ENCODE measurements around the gene FAM163B.

The FAM163B gene

DNA sequence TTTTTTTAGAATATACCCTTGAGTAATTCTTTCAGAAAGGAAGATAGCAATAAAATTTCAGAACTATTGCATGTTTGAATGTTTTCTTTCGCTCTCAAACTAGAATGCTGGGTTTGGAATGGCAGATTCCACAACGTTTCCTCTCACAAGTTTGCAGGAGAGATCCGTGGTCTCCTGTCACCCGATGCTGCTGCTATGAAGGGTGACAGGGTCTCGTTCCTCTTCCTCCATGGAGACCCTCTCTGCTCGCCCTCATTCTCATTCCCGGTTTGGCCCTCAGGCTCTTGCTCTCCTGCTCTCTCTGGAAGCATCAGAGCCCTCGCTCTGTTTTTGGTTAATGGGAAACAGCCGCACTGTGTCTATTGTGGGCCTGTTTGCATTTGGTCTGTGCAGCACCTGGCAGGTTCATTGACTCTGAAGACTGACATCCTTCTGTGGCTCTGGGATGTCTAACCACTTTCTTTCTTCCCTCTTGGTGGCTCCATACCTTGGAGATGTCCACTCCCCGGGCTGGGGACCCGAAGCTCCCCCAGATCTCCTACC, 12.6 kb upstream of the FAM163B start:
- peaks cover 4% of the 10 kb centered on the region for H3K36me3 Mint-ChIP-seq (ENCODE audit: insufficient read depth)
- H3K27ac Mint-ChIP-seq (ENCODE audit: low read depth): peak overlapping the region; percentile 70
- no peak overlapping the region for H3K4me3 Mint-ChIP-seq

DNA sequence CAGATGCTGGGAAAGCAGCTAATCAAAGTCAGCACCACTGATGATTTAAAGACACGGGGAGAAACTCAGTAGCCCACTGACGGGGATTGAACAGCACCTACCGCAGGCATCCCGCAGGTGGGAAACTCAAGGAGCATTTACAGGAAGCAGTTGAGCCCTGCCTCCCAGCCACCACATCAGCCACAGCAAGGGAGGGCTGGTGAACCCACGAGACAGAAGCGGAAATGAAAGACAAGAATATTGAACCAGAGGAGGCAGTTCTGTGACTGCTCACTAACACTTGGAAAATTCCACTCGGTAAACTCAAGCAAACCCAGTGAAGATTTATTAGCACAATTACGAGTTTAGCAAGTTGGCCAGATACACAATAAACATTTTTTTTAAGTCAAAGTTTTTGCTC, 10.6 kb upstream of the FAM163B start:
- DNase-seq (ENCODE audit: low spot score in 2 of 2) (peak in 1 of 2 donors; percentile 53), ATAC-seq (replicated peaks; ENCODE audit: extremely low read depth, poor library complexity, severe bottlenecking) (peak; percentile 94)
- peak overlapping the region; percentile 44 for H3K4me3 Mint-ChIP-seq
- peaks cover 29% of the 10 kb centered on the region for H3K4me1 Mint-ChIP-seq
- H3K9me3 Mint-ChIP-seq: no peaks in the 10 kb centered on the region
- H3K27ac Mint-ChIP-seq (ENCODE audit: low read depth): peak overlapping the region; percentile 5
- peaks cover 4% of the 10 kb centered on the region for H3K36me3 Mint-ChIP-seq (ENCODE audit: insufficient read depth)
- peaks cover 15% of the 10 kb centered on the region for H3K27me3 Mint-ChIP-seq

More for the DNA sequence above, 12.6 kb upstream of the FAM163B start:
- H3K4me1 Mint-ChIP-seq: peaks cover 29% of the 10 kb centered on the region
- H3K27me3 Mint-ChIP-seq: no peaks in the 10 kb centered on the region
- DNase-seq (ENCODE audit: low spot score in 2 of 2) (no peak), ATAC-seq (replicated peaks; ENCODE audit: extremely low read depth, poor library complexity, severe bottlenecking) (no peak)
- H3K9me3 Mint-ChIP-seq: peaks cover 9% of the 10 kb centered on the region

DNA sequence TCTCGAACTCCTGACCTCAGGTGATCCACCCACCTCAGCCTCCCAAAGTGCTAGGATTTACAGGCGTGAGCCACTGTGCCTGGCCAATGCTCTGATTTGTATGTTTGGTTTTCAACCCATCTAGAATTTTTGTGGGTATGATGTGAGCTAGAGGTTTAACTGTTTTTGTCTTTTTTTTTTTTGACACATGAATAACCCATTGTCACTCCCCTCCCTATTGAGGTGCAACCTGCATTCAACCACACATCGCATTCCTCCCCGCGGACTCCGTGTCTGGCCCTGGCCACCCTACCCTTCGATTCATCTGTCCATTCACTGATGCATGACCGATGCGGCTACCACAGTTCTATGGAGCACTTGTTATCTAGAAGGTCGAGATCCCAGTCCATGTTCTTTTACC, 9.5 kb upstream of the FAM163B start:
- H3K4me3 Mint-ChIP-seq: no peak overlapping the region
- DNase-seq (ENCODE audit: low spot score in 2 of 2) (no peak), ATAC-seq (replicated peaks; ENCODE audit: extremely low read depth, poor library complexity, severe bottlenecking) (no peak)
- peaks cover 29% of the 10 kb centered on the region for H3K4me1 Mint-ChIP-seq
- H3K36me3 Mint-ChIP-seq (ENCODE audit: insufficient read depth): peaks cover 4% of the 10 kb centered on the region
- H3K27ac Mint-ChIP-seq (ENCODE audit: low read depth): peak overlapping the region; percentile 7
- peaks cover 25% of the 10 kb centered on the region for H3K27me3 Mint-ChIP-seq
- H3K9me3 Mint-ChIP-seq: no peaks in the 10 kb centered on the region

DNA sequence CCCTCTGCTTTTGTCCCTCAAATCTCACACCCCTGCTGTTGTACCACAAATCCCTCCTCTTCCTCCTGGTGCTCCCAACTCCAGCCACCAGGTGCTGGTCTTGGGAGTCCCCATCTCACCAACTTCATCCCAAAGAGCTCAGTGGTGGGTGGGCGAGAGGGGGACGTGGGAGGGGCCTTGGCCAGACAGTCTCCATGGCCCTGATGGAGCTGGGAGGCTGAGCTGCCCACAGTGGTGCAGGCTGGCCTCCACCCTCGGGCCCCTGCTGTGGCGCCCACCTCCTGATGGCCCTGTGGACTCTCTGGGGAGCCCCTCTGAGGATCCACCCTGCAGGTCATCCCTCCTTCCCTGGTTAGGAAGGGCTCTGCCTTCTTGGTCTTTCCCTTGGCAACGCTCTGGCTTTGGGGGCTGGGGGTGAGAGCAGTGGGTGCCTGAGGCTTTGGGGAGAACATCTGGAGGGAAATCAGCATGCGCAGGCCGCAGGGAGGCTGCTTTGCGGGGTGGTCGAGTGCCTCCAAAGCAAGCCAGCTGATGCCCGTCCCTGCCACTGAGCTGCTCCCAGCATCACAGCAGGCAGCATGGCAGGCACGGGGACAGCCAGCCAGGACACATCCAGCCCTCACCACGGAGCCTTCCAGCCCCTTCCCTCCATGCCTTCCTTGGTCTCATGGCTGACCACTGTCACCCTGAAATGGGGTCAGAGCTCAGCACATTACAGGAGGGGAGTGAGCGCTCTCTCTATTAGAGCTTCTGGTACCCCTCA, 7.6 kb upstream of the FAM163B start:
- ATAC-seq (replicated peaks; ENCODE audit: extremely low read depth, poor library complexity, severe bottlenecking) (no peak), DNase-seq (ENCODE audit: low spot score in 2 of 2) (no peak)
- no peak overlapping the region for H3K4me3 Mint-ChIP-seq
- H3K27ac Mint-ChIP-seq (ENCODE audit: low read depth): no peak overlapping the region
- peaks cover 4% of the 10 kb centered on the region for H3K36me3 Mint-ChIP-seq (ENCODE audit: insufficient read depth)
- H3K27me3 Mint-ChIP-seq: peaks cover 39% of the 10 kb centered on the region
- peaks cover 29% of the 10 kb centered on the region for H3K4me1 Mint-ChIP-seq
- H3K9me3 Mint-ChIP-seq: no peaks in the 10 kb centered on the region

DNA sequence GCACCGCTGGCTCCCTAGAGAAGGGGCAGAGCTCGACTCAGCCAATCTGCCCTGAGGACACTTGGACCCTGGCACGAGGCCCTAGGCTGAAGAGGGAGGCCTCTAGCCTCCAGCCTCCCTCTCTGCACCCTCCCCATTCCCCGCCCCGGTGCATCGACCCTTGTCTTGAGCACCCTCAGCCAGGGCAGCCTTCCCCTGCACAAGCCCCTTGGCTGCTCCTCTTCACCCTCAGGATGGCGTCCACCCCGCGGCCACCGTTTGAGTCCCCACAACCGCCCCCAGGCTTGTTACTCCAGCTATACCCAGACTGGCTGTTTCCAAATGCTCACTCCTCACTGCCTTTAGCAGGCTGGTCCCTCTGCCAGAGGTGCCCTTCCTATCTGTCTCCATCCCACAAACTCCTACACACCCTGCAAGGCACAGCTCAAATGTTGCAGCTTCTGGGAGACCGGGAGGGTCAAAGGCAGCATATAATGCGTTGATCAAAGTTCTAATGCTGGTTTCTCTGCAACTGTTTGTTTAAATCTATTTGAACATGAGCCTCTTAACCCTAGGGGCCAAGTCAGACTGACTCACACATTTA, 6.5 kb upstream of the FAM163B start:
- DNase-seq (ENCODE audit: low spot score in 2 of 2) (no peak), ATAC-seq (replicated peaks; ENCODE audit: extremely low read depth, poor library complexity, severe bottlenecking) (no peak)
- H3K4me1 Mint-ChIP-seq: peaks cover 26% of the 10 kb centered on the region
- H3K4me3 Mint-ChIP-seq: no peak overlapping the region
- H3K27ac Mint-ChIP-seq (ENCODE audit: low read depth): no peak overlapping the region
- peaks cover 50% of the 10 kb centered on the region for H3K27me3 Mint-ChIP-seq
- peaks cover 4% of the 10 kb centered on the region for H3K36me3 Mint-ChIP-seq (ENCODE audit: insufficient read depth)
- no peaks in the 10 kb centered on the region for H3K9me3 Mint-ChIP-seq

DNA sequence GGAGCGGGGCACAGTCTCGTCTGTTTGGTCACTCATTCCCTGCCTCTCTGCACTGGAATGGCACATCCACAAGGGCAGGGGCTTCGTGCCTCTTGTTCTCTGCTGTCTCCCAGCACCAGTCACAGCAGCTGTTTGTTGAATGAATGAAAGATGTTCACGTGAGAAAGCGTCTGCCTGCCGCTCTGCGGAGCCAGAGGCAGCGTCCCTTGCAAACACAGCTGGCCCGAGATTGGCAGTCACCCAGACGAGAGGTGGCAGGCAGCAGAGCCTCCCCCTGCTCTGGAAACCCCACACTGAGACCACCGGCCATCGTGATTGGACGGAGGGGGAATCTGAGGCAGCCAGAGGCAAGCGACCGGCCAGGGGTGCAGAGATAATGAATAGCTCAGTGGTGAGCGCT, 6.0 kb upstream of the FAM163B start:
- H3K27me3 Mint-ChIP-seq: peaks cover 55% of the 10 kb centered on the region
- ATAC-seq (replicated peaks; ENCODE audit: extremely low read depth, poor library complexity, severe bottlenecking) (no peak), DNase-seq (ENCODE audit: low spot score in 2 of 2) (no peak)
- H3K27ac Mint-ChIP-seq (ENCODE audit: low read depth): no peak overlapping the region
- H3K9me3 Mint-ChIP-seq: no peaks in the 10 kb centered on the region
- peaks cover 4% of the 10 kb centered on the region for H3K36me3 Mint-ChIP-seq (ENCODE audit: insufficient read depth)
- H3K4me1 Mint-ChIP-seq: peaks cover 21% of the 10 kb centered on the region
- H3K4me3 Mint-ChIP-seq: no peak overlapping the region

DNA sequence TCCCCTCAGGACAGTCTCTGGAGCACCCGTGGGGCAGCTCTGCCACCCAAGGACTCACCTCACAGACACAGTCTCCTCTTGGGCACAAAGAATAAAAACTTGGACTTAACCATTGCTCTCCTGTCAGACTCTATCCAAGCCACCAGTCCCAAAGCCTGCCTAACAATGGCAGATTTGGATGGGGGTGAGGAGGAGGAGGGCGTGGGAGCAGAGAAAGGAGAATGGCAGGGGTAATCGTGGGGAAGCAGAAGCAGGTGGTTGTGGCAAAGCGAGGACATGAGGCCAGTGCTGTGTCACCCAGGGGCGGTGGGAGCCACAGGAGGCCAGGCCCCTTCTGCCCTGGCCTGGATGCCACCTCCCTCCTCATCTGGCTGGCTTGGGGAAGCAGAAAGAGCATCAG, 5.5 kb upstream of the FAM163B start:
- H3K27ac Mint-ChIP-seq (ENCODE audit: low read depth): no peak overlapping the region
- H3K36me3 Mint-ChIP-seq (ENCODE audit: insufficient read depth): no peaks in the 10 kb centered on the region
- H3K27me3 Mint-ChIP-seq: peaks cover 61% of the 10 kb centered on the region
- no peak for DNase-seq (ENCODE audit: low spot score in 2 of 2)
- H3K4me1 Mint-ChIP-seq: peaks cover 16% of the 10 kb centered on the region
- H3K9me3 Mint-ChIP-seq: no peaks in the 10 kb centered on the region
- ATAC-seq (replicated peaks; ENCODE audit: extremely low read depth, poor library complexity, severe bottlenecking): no peak
- H3K4me3 Mint-ChIP-seq: no peak overlapping the region

DNA sequence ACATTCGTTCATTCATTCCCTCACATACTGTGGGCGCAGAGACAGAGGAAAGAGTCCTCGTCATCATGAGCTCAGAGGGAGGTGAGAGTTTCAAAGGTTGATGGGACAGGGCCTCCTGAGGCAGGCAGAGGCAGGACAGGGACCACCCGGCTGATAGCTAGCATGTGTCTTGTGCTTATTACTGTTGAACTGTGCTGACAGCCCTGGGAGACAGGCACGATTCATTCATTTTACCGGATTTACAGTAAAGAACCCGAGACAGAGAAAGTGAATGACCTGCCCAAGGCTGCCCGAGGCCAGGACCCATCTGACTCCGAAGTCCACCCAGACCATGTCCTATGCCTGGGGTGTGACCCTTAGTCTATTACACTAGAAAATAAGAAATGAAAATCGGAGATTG, 4.9 kb upstream of the FAM163B start:
- Mint-ChIP-seq H3K27ac (ENCODE audit: low read depth) (no peak overlapping the region), H3K4me1 (peaks cover 10% of the 10 kb centered on the region), H3K9me3 (no peaks in the 10 kb centered on the region), H3K36me3 (ENCODE audit: insufficient read depth) (no peaks in the 10 kb centered on the region), H3K4me3 (no peak overlapping the region), H3K27me3 (peaks cover 63% of the 10 kb centered on the region)
- ATAC-seq (replicated peaks; ENCODE audit: extremely low read depth, poor library complexity, severe bottlenecking) (no peak), DNase-seq (ENCODE audit: low spot score in 2 of 2) (no peak)

DNA sequence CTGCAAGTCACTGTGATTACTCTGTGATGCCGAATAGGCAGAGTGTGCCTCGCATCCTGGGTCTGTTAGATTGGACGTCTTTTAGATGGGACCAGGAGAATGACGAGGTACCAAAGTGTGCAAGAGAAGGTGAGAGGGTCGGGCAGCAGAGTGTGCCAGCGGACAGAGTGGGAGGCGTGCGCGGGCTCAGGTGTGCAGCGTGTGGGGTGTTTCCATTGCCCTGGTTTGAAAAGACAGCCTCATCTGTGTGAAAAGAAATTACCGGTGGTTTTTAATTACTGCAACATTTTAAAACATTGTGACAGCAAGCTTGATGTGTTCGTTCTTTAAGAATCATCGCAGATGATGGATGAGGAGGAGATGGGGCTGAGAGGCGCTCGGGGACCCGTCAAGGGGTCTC, 4.2 kb upstream of the FAM163B start:
- Mint-ChIP-seq H3K4me3 (no peak overlapping the region), H3K36me3 (ENCODE audit: insufficient read depth) (no peaks in the 10 kb centered on the region), H3K27me3 (peaks cover 66% of the 10 kb centered on the region), H3K27ac (ENCODE audit: low read depth) (no peak overlapping the region), H3K9me3 (no peaks in the 10 kb centered on the region), H3K4me1 (peaks cover 4% of the 10 kb centered on the region)
- ATAC-seq (replicated peaks; ENCODE audit: extremely low read depth, poor library complexity, severe bottlenecking) (no peak), DNase-seq (ENCODE audit: low spot score in 2 of 2) (no peak)

DNA sequence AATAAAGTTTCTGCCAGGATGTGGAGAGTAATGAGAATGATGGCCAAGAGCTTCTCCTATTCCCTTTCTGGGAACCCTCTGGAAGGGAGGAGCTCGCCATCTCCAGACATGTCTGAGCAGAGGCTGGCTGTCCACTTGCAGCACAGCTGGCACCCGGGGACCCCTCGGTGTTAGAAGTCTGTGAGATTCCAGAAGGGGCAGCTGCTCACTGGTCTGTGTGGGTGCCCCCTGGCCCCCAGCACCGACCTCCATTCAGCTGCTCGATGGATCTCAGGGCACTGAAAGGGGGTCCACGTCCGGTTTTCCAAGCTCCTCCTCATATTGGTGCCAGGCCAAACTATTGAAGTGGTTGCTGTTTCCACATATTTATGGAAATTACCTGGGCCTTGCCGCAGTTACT, 3.6 kb upstream of the FAM163B start:
- DNase-seq (ENCODE audit: low spot score in 2 of 2) (no peak), ATAC-seq (replicated peaks; ENCODE audit: extremely low read depth, poor library complexity, severe bottlenecking) (no peak)
- Mint-ChIP-seq H3K27ac (ENCODE audit: low read depth) (no peak overlapping the region), H3K4me3 (no peak overlapping the region), H3K4me1 (no peaks in the 10 kb centered on the region), H3K27me3 (peaks cover 72% of the 10 kb centered on the region), H3K36me3 (ENCODE audit: insufficient read depth) (no peaks in the 10 kb centered on the region), H3K9me3 (no peaks in the 10 kb centered on the region)

DNA sequence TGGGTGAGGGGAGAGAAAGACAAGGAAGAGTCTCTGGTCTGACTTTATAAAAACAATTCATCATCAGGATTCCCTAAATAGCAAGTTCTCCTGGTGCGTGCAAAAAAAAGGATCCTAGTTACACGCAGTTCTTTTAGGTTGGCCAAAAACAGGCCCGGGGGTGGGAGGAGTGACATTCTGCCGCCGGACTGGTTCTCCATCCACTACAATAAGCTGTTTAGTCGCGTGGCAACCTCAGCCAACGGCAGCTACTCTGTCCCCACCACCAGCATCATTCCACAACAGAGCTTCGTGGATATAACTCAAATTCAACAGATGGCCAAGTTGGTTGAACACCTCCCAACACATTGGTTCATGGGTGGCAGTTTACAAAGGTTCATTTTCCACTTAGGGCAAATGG, 2.9 kb upstream of the FAM163B start:
- Mint-ChIP-seq H3K4me3 (no peak overlapping the region), H3K27ac (ENCODE audit: low read depth) (no peak overlapping the region), H3K27me3 (peaks cover 80% of the 10 kb centered on the region)

DNA sequence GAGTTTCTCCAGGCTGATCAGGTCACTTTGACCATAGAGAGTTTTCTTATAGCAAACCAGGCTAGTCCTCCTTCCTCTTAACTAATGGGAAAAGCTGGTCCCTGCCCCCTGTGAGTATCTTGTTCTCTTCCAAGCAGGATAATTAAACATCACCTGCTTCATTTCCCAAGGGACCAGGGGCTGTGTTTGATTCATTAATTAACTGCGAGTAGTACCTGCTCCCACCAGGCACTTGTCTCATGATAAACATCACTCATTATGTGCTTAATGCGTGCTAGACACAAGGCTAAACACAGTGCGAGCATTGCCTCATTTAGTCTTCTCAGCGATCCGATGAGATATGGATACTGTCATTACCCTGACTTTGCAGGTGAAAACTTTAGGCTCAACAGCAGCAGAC, 1.7 kb upstream of the FAM163B start:
- ATAC-seq (replicated peaks; ENCODE audit: extremely low read depth, poor library complexity, severe bottlenecking): no peak
- no peaks in the 10 kb centered on the region for H3K4me1 Mint-ChIP-seq
- DNase-seq (ENCODE audit: low spot score in 2 of 2): no peak
- H3K4me3 Mint-ChIP-seq: no peak overlapping the region
- no peak overlapping the region for H3K27ac Mint-ChIP-seq (ENCODE audit: low read depth)
- H3K9me3 Mint-ChIP-seq: no peaks in the 10 kb centered on the region
- no peaks in the 10 kb centered on the region for H3K36me3 Mint-ChIP-seq (ENCODE audit: insufficient read depth)
- peaks cover 85% of the 10 kb centered on the region for H3K27me3 Mint-ChIP-seq

More for the DNA sequence above, 2.9 kb upstream of the FAM163B start:
- Mint-ChIP-seq H3K9me3 (no peaks in the 10 kb centered on the region), H3K36me3 (ENCODE audit: insufficient read depth) (no peaks in the 10 kb centered on the region), H3K4me1 (no peaks in the 10 kb centered on the region)
- DNase-seq (ENCODE audit: low spot score in 2 of 2): no peak
- ATAC-seq (replicated peaks; ENCODE audit: extremely low read depth, poor library complexity, severe bottlenecking): no peak

DNA sequence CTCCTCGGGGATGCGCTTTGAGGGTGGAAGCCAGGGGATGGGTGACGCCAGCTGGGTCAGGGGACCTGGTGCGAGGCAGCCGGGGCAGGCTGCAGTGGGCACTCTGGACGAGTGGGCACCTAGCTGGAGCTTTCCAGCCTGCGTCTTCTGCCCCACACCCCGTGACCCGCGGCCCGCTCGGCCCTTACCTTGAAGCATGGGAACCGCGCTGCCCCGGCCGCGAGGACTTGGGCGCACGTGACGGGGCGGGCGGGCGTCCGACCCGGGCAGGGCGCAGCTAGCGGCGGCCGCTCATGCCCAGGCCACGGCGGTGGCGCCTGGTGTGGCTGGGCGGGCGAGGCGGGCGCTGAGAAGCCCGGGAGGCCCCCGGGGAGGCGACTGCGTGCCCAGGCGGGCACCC, 300 bp downstream of the FAM163B start:
- H3K36me3 Mint-ChIP-seq (ENCODE audit: insufficient read depth): no peaks in the 10 kb centered on the region
- H3K27ac Mint-ChIP-seq (ENCODE audit: low read depth): no peak overlapping the region
- H3K9me3 Mint-ChIP-seq: no peaks in the 10 kb centered on the region
- H3K4me3 Mint-ChIP-seq: no peak overlapping the region
- ATAC-seq (replicated peaks; ENCODE audit: extremely low read depth, poor library complexity, severe bottlenecking) (no peak), DNase-seq (ENCODE audit: low spot score in 2 of 2) (no peak)
- H3K27me3 Mint-ChIP-seq: peaks cover 88% of the 10 kb centered on the region
- H3K4me1 Mint-ChIP-seq: peaks cover 5% of the 10 kb centered on the region
